ENCODE measurements around the gene CYFIP1. TPM values are rescaled to one million over a fixed set of nuclear protein-coding genes. Genes with fewer than 3 reads are reported as not detected.

The CYFIP1 gene
- total and polyA plus RNA-seq, 10 donors: 11.5 to 139 (median 84.9) TPM

- intact Hi-C loops (cut with DNase I; ENCODE audit: low total_unique reads): no loop called here
- peaks cover 0 to 13% (median 5%) of the 10 kb centered on the region in 8 donors for H3K9me3 ChIP-seq
- no peak for DNase-seq
- H3K27ac ChIP-seq: no peak overlapping the region
- no peaks in the 10 kb centered on the region for H3K4me1 ChIP-seq
- no peaks in the 10 kb centered on the region for H3K27me3 ChIP-seq (replicated peaks in 1 of 7)
- H3K4me3 ChIP-seq: no peak overlapping the region
- WGBS, 5 donors: 93 to 98% (median 96%) methylated on average over 8 of the region's 8 CpGs
- no peak for TF ChIP-seq POLR2AphosphoS5 (IDR thresholded peaks at IDR 0.05)
- TF ChIP-seq POLR2A (IDR thresholded peaks at IDR 0.05): no peak
- TF ChIP-seq, protein P1, sequence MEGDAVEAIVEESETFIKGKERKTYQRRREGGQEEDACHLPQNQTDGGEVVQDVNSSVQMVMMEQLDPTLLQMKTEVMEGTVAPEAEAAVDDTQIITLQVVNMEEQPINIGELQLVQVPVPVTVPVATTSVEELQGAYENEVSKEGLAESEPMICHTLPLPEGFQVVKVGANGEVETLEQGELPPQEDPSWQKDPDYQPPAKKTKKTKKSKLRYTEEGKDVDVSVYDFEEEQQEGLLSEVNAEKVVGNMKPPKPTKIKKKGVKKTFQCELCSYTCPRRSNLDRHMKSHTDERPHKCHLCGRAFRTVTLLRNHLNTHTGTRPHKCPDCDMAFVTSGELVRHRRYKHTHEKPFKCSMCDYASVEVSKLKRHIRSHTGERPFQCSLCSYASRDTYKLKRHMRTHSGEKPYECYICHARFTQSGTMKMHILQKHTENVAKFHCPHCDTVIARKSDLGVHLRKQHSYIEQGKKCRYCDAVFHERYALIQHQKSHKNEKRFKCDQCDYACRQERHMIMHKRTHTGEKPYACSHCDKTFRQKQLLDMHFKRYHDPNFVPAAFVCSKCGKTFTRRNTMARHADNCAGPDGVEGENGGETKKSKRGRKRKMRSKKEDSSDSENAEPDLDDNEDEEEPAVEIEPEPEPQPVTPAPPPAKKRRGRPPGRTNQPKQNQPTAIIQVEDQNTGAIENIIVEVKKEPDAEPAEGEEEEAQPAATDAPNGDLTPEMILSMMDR (IDR thresholded peaks at IDR 0.05 in 8 of 11, conservative IDR thresholded peaks at IDR 0.05 in 3 of 11): no peak
- H3K36me3 ChIP-seq: peaks cover 0 to 100% (median 59%) of the 10 kb centered on the region in 6 donors
Measured at GRCh38 chr15:22877607-22878006, 102.6 kb downstream of the CYFIP1 start.

DNA sequence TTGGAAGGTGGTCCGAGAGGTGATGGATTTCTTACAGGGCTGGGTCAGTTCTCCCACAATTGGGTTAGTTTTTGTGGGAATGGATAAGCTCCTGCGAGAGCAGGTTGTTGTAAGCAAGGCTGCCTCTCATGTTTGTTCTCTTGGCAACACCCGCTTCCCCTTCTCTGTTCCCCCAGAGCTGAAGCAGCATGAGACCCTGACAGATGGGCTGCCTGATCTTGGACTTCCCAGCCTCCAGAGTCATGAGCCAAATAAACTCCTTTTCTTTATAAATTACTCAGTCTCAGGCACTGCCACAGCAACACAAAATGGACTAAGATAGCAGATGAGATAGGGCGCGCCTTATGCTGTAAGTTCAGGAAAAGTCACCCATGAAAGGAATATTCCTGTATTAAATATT is 103.1 kb downstream of the CYFIP1 start:
- Histone ChIP-seq H3K27ac (no peak overlapping the region), H3K4me3 (no peak overlapping the region), H3K27me3 (replicated peaks in 1 of 7) (no peaks in the 10 kb centered on the region), H3K4me1 (no peaks in the 10 kb centered on the region), H3K36me3 (peaks cover 0 to 100% (median 60%) of the 10 kb centered on the region in 6 donors), H3K9me3 (peaks cover 0 to 13% (median 5%) of the 10 kb centered on the region in 8 donors)
- TF ChIP-seq, protein P1 (IDR thresholded peaks at IDR 0.05 in 8 of 11, conservative IDR thresholded peaks at IDR 0.05 in 3 of 11): no peak
- TF ChIP-seq POLR2AphosphoS5 (IDR thresholded peaks at IDR 0.05): no peak
- no peak for TF ChIP-seq POLR2A (IDR thresholded peaks at IDR 0.05)
- intact Hi-C loops (cut with DNase I; ENCODE audit: low total_unique reads): no loop called here
- DNase-seq: no peak
- WGBS, 5 donors: 93 to 98% (median 95%) methylated on average over 5 of the region's 5 CpGs

GRCh38 chr15:22874966-22875365 is 105.2 kb downstream of the CYFIP1 start:
- H3K27me3 ChIP-seq (replicated peaks in 1 of 7): no peaks in the 10 kb centered on the region
- peaks cover 0 to 13% (median 5%) of the 10 kb centered on the region in 8 donors for H3K9me3 ChIP-seq
- 93 to 98% (median 95%) methylated on average over 7 of the region's 7 CpGs for WGBS, 5 donors
- H3K27ac ChIP-seq: no peak overlapping the region
- no peak overlapping the region for H3K4me3 ChIP-seq
- H3K36me3 ChIP-seq: peaks cover 0 to 100% (median 58%) of the 10 kb centered on the region in 6 donors
- intact Hi-C loops (cut with DNase I; ENCODE audit: low total_unique reads): no loop called here
- TF ChIP-seq POLR2A (IDR thresholded peaks at IDR 0.05) (no peak), POLR2AphosphoS5 (IDR thresholded peaks at IDR 0.05) (no peak)
- TF ChIP-seq, protein P1 (IDR thresholded peaks at IDR 0.05 in 8 of 11, conservative IDR thresholded peaks at IDR 0.05 in 3 of 11): no peak
- H3K4me1 ChIP-seq: no peaks in the 10 kb centered on the region
- no peak for DNase-seq

DNA sequence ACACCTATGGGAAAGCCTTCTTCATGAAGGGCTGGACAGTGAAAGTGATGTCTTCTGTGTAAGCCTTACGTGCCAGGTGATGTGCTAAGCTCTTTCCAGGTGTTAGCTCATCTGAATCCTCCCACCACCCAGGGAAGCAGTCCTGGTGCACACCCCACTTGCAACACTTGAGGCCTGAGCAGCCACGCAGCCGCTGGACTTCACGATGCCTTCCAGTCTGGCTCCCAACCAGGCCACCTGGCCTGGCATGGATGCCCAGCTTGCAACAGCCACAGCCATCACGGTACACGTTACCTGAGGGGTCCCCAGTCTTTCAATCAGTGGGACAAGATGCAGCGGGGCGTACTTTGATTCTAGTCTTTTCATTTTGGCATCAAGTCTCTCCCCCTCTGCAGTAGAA is 105.9 kb downstream of the CYFIP1 start:
- Histone ChIP-seq H3K4me1 (no peaks in the 10 kb centered on the region), H3K27me3 (replicated peaks in 1 of 7) (no peaks in the 10 kb centered on the region), H3K4me3 (no peak overlapping the region), H3K36me3 (peaks cover 0 to 100% (median 63%) of the 10 kb centered on the region in 6 donors), H3K27ac (no peak overlapping the region), H3K9me3 (peaks cover 0 to 13% (median 5%) of the 10 kb centered on the region in 8 donors)
- peak; percentile 67 for DNase-seq
- no peak for TF ChIP-seq POLR2A (IDR thresholded peaks at IDR 0.05)
- TF ChIP-seq, protein P1 (IDR thresholded peaks at IDR 0.05 in 8 of 11, conservative IDR thresholded peaks at IDR 0.05 in 3 of 11): no peak
- no peak for TF ChIP-seq POLR2AphosphoS5 (IDR thresholded peaks at IDR 0.05)
- intact Hi-C loops (cut with DNase I; ENCODE audit: low total_unique reads): no loop called here
- 95 to 98% (median 95%) methylated on average over 8 of the region's 8 CpGs for WGBS, 5 donors

All from spleen (tissue), 11 donors.